G401 (cell line): Measurements from ENCODE around the gene PLD1. TPM values are rescaled to one million over a fixed set of nuclear protein-coding genes. Genes with fewer than 3 reads are reported as not detected.
"Not testable (repeated sequence)": the region's sequence is repeated elsewhere in the genome, so short reads cannot be mapped to it uniquely, and the experiment has no call there.

Experiments
- DNase-seq: peaks from one replicate; pipeline ENCODE4 v3.0.0-alpha.2; 2015; ENCODE audit warnings: low spot score
- in situ Hi-C: cut with HindIII; loops from 2 replicates; pipeline ENCODE4 v1.10.0; 2016; ENCODE audit warnings: low sequenced_read_pairs, mixed read lengths
- total RNA-seq: library from RNA; depleted of rRNA; stranded (reverse); fragments of >200 nt; shearing (Covaris generic); gene quantifications from 2 replicates; pipeline ENCODE4 v1.2.3, GENCODE V29; 2014; rRNA removed

The PLD1 gene
- total RNA-seq, 1 experiment from 2014 or later: not detected

DNA sequence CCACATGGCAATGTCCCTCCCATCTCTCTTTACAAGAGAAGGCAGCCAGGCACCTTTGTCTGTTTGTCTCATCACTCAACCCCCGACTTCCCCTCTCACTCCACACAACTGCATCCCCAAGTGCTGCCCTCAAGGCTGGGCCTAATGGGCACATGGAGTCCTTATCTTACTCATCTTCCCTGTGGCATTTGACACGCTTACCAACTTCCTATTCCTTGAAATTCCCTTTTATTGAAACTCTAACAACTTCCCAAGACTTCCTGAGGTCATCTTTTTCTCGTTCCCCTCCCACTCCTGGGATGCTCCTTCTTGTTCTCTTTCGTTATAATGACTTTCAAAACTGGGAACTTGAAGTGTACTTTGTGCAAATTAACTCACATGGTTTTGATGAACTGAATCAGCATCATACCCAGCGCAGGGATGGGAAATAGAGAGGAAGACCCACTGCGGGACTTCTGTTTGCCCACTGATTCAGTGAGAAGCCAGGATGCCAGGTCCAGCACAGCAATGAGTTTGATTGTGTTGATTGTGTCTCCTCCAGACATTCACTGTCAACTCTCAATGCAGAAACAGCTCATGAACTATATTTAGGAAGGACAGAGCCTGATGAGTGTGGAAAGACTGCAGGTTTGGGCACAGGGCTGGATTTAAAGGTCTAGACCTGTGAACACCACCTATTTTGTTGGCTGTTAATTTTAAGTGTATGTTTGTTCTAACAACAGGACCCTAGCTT, 245.4 kb downstream of the PLD1 start:
- DNase-seq: no peak
- in situ Hi-C loops: no loop called here

DNA sequence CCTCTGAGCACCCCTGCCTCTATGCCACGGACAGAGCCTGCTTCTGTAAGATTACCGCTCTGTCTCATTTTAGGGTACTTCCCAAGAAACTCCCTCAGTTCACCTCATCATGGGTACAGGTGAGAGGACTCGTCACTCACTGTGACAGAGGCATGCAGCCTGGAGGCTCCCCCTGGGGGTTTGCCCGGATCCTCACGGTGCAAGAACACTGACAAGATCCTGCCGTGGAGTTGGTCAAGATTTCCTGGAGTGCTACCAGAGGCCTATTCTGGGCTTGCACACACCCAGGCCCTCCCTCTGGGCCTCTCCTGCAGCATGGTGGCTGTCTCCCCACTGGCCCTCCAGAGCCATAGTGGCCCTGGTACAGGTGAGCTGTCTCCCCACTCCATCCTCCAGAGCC, 247.0 kb downstream of the PLD1 start:
- DNase-seq: no peak
- in situ Hi-C loops: no loop called here

DNA sequence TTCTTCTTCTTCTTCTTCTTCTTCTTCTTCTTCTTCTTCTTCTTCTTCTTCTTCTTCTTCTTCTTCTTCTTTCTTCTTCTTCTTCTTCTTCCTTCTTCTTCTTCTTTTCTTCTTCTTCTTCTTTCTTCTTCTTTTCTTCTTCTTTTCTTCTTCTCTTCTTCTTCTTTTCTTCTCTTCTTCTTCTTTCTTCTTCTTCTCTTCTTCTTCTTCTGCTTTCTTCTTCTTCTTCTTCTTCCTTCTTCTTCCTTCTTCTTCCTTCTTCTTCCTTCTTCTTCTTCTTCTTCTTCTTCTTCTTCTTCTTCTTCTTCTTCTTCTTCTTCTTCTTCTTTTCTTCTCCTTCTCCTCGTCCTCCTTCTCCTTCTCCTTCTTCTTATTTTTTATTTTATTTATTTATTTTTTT, 247.8 kb downstream of the PLD1 start:
- DNase-seq, in situ Hi-C loops: not testable (repeated sequence)

DNA sequence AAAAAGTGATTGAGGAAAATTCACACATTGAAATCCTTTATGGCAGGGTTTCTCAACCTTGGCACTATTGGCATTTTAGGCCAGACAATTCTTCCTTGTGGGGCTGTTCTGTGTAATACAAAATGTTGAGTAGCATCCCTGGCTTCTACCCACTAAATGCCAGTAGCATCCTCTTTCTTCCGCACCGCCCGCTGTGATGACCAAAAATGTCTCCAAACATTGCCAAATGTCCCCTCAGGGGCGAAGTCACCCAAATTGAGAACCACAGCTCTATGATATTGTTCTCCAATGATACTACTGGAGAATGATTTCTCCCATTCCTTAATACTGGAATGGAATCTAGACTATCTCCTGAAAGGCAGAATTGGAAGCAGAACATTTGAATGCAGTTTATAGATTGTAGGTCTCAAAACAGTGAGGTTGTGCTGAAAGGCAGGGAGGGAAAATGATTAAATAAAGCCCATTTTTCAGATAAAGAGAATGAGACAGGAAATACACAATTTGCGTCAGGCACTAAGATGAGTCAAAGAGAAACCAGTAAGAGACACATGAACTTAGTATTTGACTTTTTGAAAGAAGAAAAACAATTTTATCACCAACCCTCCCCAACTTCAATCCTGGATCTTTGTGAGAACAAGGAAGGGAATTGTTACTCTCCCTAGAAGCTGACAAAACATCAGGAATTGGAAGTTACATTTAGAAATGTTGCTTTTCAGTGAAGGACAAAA, 248.5 kb downstream of the PLD1 start:
- in situ Hi-C loops: no loop called here
- DNase-seq: no peak

DNA sequence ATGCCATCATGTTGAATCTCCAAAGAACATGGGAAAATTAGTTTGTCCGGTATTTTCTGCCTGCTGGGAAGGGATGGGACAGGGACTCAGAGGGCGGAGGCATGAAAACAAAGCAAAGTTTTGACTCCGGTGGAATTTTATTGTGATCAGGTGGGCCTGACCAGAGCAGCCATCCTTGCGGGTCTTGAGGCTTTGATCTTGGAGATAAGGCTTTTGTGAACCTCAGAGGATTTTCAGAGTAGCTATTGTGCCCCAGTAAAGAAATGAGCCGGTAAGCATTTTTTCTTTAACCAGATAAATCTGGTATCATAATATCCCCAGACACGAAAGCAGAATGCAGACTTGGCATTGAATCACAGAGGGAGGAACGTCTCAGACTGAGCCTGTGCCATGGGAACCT, 250.7 kb downstream of the PLD1 start:
- in situ Hi-C loops: no loop called here
- DNase-seq: no peak

DNA sequence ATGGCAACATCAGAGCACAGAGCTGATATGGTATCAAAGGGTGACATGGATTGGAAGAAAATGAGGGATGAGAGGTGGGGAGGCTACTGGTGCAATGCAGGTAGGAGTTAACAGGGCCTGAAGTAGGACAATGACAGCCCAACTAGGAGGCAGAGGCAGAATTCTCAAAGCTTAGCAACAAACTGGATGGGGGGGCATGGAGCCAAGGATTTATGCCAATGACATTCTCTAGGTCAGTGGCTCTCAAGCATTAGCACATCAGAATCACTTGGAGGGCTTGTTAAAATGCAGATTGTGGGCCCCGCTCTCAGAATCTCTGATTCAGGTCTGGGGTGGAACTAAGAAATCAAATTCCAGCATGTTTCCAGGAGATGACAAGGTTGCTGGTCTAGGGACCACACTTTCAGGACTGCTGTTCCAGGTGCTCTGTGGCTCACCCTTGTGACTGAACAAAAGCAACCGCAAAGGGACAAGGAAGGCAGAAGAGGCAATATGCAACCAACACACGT, 252.0 kb downstream of the PLD1 start:
- peak; percentile 11 for DNase-seq
- in situ Hi-C loops: no loop called here

DNA sequence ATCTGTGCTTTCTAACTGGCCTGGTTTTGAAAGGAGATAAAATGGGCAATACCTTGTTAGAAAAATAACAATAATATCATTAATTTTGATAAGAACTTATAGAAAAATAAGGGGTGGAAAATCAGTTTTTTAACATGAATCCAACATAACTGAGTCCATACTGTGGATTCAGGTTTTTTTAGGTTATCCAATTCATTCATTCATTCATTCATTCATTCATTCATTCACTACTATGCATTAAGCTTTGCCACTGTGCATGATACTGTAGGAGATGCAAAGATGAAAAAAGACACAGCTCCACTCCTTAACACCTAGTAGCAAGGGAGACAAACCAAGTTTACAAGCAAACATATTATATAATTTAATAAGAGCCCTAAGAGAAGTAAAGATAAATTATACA, 253.1 kb downstream of the PLD1 start:
- in situ Hi-C loops: no loop called here

DNA sequence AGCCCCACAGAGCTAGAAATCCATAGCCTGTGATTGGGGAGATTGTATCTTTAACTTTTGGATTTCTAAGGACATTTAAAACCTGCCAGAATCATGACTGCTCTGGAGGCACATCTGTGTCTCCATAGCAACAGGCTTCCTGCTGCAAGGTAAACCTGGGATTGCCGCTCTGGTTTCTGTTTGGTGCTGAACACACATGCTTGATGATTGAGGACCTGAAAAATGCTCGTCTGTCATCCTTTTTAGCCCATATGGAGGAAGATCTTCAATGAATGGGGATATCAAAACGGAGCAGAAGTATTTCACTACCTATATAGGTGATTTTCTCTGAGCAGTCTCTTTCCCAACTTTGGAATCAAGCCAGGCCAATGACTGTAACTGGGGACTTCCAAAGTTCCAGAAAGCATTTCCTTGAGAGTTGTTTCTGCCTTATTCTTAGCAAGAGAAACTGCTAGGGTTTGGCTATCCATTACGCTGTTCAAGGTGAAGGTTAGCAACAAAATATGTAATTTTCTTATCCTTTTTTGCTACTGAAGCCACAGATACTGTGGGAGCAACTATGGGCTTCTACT, 253.6 kb downstream of the PLD1 start:
- no peak for DNase-seq
- in situ Hi-C loops: no loop called here

More for the DNA sequence above, 253.1 kb downstream of the PLD1 start:
- DNase-seq: no peak

DNA sequence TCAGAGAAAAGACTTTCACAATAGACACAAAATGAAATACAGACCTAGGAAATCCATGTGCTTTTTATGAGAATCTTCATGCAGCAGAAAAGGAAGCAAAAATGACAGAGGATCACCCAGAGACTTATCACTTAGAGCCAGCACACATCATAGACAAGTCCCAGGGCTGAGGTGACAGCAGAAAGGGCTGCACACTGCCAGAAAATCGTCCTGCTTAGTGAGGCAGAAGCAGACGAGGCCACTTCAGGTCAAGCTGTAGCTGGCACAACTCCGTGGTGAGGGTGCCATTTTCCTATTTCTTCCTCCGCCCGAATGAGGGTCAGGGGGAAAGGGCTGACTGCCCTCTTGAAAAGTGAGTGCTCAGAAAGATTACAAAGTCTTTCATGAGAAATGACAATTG, 254.1 kb downstream of the PLD1 start:
- DNase-seq: peak; percentile 14
- in situ Hi-C loops: no loop called here

DNA sequence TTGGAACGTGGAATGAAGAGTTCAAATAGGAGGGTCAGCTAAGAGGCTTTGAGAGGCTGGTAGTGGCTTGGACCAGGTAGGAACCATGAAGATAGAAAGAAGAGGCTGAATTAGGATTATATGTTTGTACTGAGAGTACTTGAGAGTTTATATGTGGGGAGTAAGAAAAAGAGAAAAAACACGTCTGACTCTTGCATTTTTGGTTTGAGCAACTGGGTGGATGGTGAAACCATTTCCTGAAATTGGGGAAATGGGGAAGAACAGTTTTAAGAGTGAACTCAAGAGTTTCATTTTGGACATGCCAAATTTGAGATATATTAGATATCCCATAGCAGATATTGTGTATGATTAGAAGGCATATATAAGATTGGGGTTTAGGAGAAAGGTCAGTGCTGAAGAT, 257.2 kb downstream of the PLD1 start:
- DNase-seq: no peak
- in situ Hi-C loops: no loop called here

DNA sequence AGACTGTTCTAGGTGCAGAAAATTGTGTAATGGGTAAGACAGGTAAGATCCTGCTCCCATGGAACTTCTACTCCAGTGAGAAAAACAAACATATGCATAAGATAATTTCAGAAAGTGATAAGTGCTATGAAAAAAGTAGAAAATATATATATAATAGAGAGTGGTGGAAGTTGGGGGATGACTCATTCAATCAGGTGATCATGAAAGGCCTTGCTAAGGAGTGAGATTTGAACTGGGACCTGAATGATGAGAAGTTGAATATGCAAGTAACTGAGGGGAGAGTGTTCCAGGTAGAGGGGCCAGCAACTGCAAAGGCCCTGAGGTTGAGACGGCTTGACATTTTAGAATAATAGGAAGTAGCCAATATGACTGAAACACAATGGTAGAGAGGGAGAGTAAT, 257.8 kb downstream of the PLD1 start:
- in situ Hi-C loops: no loop called here
- DNase-seq: no peak

DNA sequence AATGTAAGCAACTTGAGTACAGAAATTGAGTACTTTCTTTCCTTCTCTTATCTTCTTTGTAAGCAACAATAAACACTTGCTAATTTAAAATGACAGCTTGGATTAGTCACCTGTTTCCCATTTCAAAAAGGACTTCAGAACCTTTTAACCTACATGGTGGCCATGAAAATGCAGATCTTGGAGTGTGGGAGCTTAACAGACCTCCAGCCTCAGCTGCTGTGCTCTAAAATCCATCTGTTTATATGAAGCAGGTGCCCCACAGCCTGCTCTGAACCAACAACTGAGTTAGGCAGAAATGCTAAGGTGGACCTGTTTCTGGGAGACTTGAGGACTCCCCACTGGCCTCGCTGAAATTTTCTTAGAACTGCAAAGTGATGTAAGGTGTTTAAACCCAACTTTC, 259.0 kb downstream of the PLD1 start:
- DNase-seq: no peak
- in situ Hi-C loops: no loop called here

Other genes starting within 250 kb of the PLD1 start
- not detected in 2 replicates for gene TMEM212, start 32.9 kb upstream of the PLD1 start, total RNA-seq
- gene FNDC3B, start 229.1 kb upstream of the PLD1 start, total RNA-seq: 12.7 and 22.9 TPM in 2 replicates